Measurements from ENCODE around the gene PKN3. TPM values are rescaled to one million over a fixed set of nuclear protein-coding genes. Genes with fewer than 3 reads are reported as not detected.

The PKN3 gene
- total and polyA plus RNA-seq, 9 of the 15 experiments (the other 6 are each of a cell fraction or from before 2014, with no cell fraction given): 0.82 to 49.2 (median 19.7) TPM

GRCh38 chr9:128654481-128654880 lies 47.8 kb upstream of the PKN3 start:
- BruUV-seq (replicated peaks): no TSS peak
- in situ Hi-C loops (cut with MboI): loop anchor here (5.0 kb wide), 1 partner anchor 1018 kb away; no protein-coding TSS in a partner anchor

More at GRCh38 chr9:128654481-128654880, 47.8 kb upstream of the PKN3 start:
- Histone ChIP-seq H3K4me3 (no peak overlapping the region), H3K36me3 (ENCODE audit: control insufficient read depth, insufficient read depth, low read length) (peaks cover 15% of the 10 kb centered on the region; the same call in 2 of the 3 replicates), H3K27ac (ENCODE audit: extremely low read depth, low read depth, low read length) (no peak overlapping the region; the same call in 2 of the 3 replicates), H3K9ac (ENCODE audit: insufficient read depth in 1 of 2, low read depth in 2 of 2, low read length in 2 of 2) (peak overlapping the region in 1 of 2 experiments; percentile 83; a peak in 1 of 4 replicates), H4K20me1 (replicated peaks; ENCODE audit: control insufficient read depth, insufficient read depth, low read length) (no peaks in the 10 kb centered on the region), H2AFZ (ENCODE audit: low read depth, low read length) (no peak overlapping the region), H3K9me3 (replicated peaks; ENCODE audit: control insufficient read depth, insufficient read depth, low read depth, low read length) (no peaks in the 10 kb centered on the region), H3K79me2 (ENCODE audit: control insufficient read depth, insufficient read depth, low read length) (peaks cover 32% of the 10 kb centered on the region), H3K9me1 (ENCODE audit: control insufficient read depth, insufficient read depth, low read length) (no peaks in the 10 kb centered on the region), H3K4me1 (replicated peaks in 1 of 2; ENCODE audit: control insufficient read depth in 2 of 2, insufficient read depth in 2 of 2, low read length in 2 of 2) (peaks cover 5 to 28% of the 10 kb centered on the region in 2 experiments; a peak in 4 of 5 replicates), H3K27me3 (ENCODE audit: control insufficient read depth in 2 of 2, insufficient read depth in 2 of 2, low read length in 2 of 2) (no peaks in the 10 kb centered on the region; a peak in 1 of 5 replicates), H3K4me2 (ENCODE audit: insufficient read depth, low read length) (no peak overlapping the region)
- ATAC-seq (no peak), FAIRE-seq (no peak), DNase-seq (ENCODE audit: extremely low read depth in 1 of 4, low spot score in 3 of 4) (no peak)
- CTCF ChIA-PET (ENCODE audit: low intra/inter-chr PET ratio): no interaction called here
- POLR2A ChIA-PET: interaction anchor here (0.6 to 1.0 kb wide), 4 partner anchors 9 to 519 kb away, joined by 3 to 5 read pairs (median 4); no protein-coding TSS in a partner anchor
- 96% methylated on average over 1 of the region's 1 CpG for WGBS (ENCODE audit: insufficient coverage, low coverage, missing lambda C conversion rate)
- intact Hi-C loops (cut with micrococcal nuclease): no loop called here
- TF ChIP-seq NBN (IDR thresholded peaks at IDR 0.05; ENCODE audit: low read depth) (no peak), ZNF24 (IDR thresholded peaks at IDR 0.05) (no peak), ZC3H4 (CRISPR knock-in tag; IDR thresholded peaks at IDR 0.05; ENCODE audit: borderline replicate concordance) (0 out of 2 replicates have a peak, but pooled peaks have one; percentile 35), IRF2 (CRISPR knock-in tag; IDR thresholded peaks at IDR 0.05) (no peak), MED1 (CRISPR knock-in tag; IDR thresholded peaks at IDR 0.05; ENCODE audit: borderline replicate concordance) (peak; percentile 56; the same call in 1 of the 2 replicates), PHB2 (IDR thresholded peaks at IDR 0.05; ENCODE audit: low read depth) (0 out of 2 replicates have a peak, but pooled peaks have one; percentile 12)

Data from K562 (cell line).